Heart left ventricle (tissue), 16 donors: Measurements from ENCODE around the gene STK24. TPM values are rescaled to one million over a fixed set of nuclear protein-coding genes. Genes with fewer than 3 reads are reported as not detected.

ENCODE experiments used
- ATAC-seq, 4 donors: fragments of 200-7000 bp; cut with Tn5 transposase; one replicate each; pipeline ENCODE4 v1.9.1; 2020 to 2022; ENCODE audit warnings: moderate library complexity in 4 of 4, mild to moderate bottlenecking in 3 of 4, moderate number of reproducible peaks in 1 of 4
- DNase-seq, 5 donors: peaks; one replicate each; pipeline ENCODE4 v3.0.0-alpha.2; 2020
- H3K27ac ChIP-seq, 12 donors: fragments of 200-600 bp; sonication (generic) in 4 of 12; one replicate each; pipeline versions ENCODE4 v1.5.0 to v1.8.0; 2016 to 2022; ENCODE audit warnings: mild to moderate bottlenecking in 2 of 12
- H3K27me3 ChIP-seq, 9 donors: fragments of 200-600 bp; sonication (generic) in 2 of 9; one replicate each; pipeline versions ENCODE4 v1.5.1 to v1.8.0; 2016 to 2022; ENCODE audit warnings: mild to moderate bottlenecking in 3 of 9
- H3K36me3 ChIP-seq, 9 donors: fragments of 200-600 bp; sonication (generic) in 2 of 9; one replicate each; pipeline versions ENCODE4 v1.5.0 to v1.8.0; 2018 to 2022; ENCODE audit warnings: mild to moderate bottlenecking in 2 of 9
- H3K4me1 ChIP-seq, 12 donors: fragments of 200-600 bp; sonication (generic) in 4 of 12; one replicate each; pipeline versions ENCODE4 v1.5.0 to v1.8.0; 2016 to 2022; ENCODE audit warnings: mild to moderate bottlenecking in 3 of 12
- H3K4me3 ChIP-seq, 12 donors: fragments of 200-600 bp; sonication (generic) in 4 of 12; one replicate each; pipeline versions ENCODE4 v1.5.0 to v1.8.0; 2017 to 2022; ENCODE audit warnings: mild to moderate bottlenecking in 9 of 12, moderate library complexity in 4 of 12
- H3K9me3 ChIP-seq, 12 donors: fragments of 200-600 bp; sonication (generic) in 4 of 12; one replicate each; pipeline versions ENCODE4 v1.5.0 to v1.8.0; 2016 to 2022; ENCODE audit warnings: mild to moderate bottlenecking in 1 of 12
- CTCF ChIP-seq, 12 donors: fragments of 200-600 bp; sonication (generic) in 4 of 12; IDR thresholded peaks; one replicate each; pipeline versions ENCODE4 v1.5.0 to v1.8.0; 2018 to 2022; ENCODE audit warnings: antibody characterized with exemption in 12 of 12, mild to moderate bottlenecking in 5 of 12
- POLR2A ChIP-seq, 2 donors: fragments of 450-650 bp; IDR thresholded peaks; one replicate each; pipeline ENCODE4 v1.6.1; 2017; ENCODE audit warnings: antibody characterized with exemption in 2 of 2, mild to moderate bottlenecking in 2 of 2, moderate library complexity in 2 of 2
- WGBS, 4 donors: extraction: QIAGEN DNeasy Blood & Tissue Kit in 2 of 4; methylation state at CpG; one replicate each; pipeline versions ENCODE4 v1.1.5 to v1.1.7; 2013 to 2018; 5-methylcytosine and 5-hydroxymethylcytosine counted together
- intact Hi-C, 10 donors: fragments of 100-400 bp; cut with DNase I; formaldehyde crosslinking; loops; one replicate each; pipeline versions ENCODE4 v1.11.1 to v1.14.2; 2022
- polyA plus RNA-seq, 2 donors: library from polyadenylated mRNA; stranded (reverse); fragments of 200-250 nt; gene quantifications; one replicate each; pipeline ENCODE4 v1.2.3, GENCODE V29; 2013
- total RNA-seq, 9 donors: library from RNA; depleted of rRNA in 2 of 9; stranded (reverse); fragments of >200 nt in 2 of 9; fragmentation: NEBNext Ultra II Directional in 3 of 9; extraction: Animal tissue kit (Norgen Biotek cat#: 25700) in 3 of 9; gene quantifications; one replicate each; pipeline versions ENCODE4 v1.1.0 to v1.2.4, GENCODE V29; 2016 to 2023
- donor health status: ischemic (EF 13 %, LVEDD 7.1; RV severe dilation, severe dysfunction).
- donor health status: healthy with polysubstance abuse.
- donor health status: DM: no; HTN: yes; CAD: no.
- donor health status: DM: no; HTN: no; CAD: no.
- donor health status: ischemic (EF 25% LVEDD 6.9; RV normal size, moderate dysfunction).
- donor health status: ischemic (EF 25% LVEDD 5.7; RV mildly dilated, moderate dysfunction).
- donor health status: healthy.
- donor health status: DM: yes; HTN: yes; CAD: no.
- donor health status: ischemic (EF 35%, LVEDD 5.7; RV mildly dilated, moderate dysfunction).
- donor health status: nonischemic (EF 11% LVEDD 7.7; RV severe dilation, severe dysfunction).
- donor health status: DM: yes; HTN: yes; CAD: no.
- donor health status: PGD.
- donor health status: ischemic (EF 29% LVEDD 5.4; RV normal size, mild dysfunction).
- donor health status: nonischemic (EF 23%, LVEDD 6.1; RV moderate dilation, normal function).

Gene STK24
- total and polyA plus RNA-seq, 11 donors, result 26.6 to 82.6 (median 59.6) TPM

- Histone ChIP-seq H3K27ac (peak overlapping the region in 11 of 12 donors; percentile 27 to 81 (median 45)), H3K27me3 (no peaks in the 10 kb centered on the region), H3K4me3 (no peak overlapping the region), H3K4me1 (peaks cover 25 to 92% (median 78%) of the 10 kb centered on the region in 12 donors), H3K36me3 (no peaks in the 10 kb centered on the region), H3K9me3 (no peaks in the 10 kb centered on the region)
- peak; percentile 41 to 78 (median 70) for ATAC-seq
- DNase-seq, result peak; percentile 73 to 81 (median 78)
- 10 to 15% (median 12%) methylated on average over 5 of the region's 5 CpGs for WGBS, 4 donors
- TF ChIP-seq CTCF (IDR thresholded peaks at IDR 0.05) (no peak), POLR2A (IDR thresholded peaks at IDR 0.05) (no peak)
- intact Hi-C loops, result loop anchor here in 5 of 10 donors (2.0 to 10.0 kb wide), 4 partner anchors 60 to 70 kb away; partner anchors contain the start of gene STK24 (in 4 of the 5)
These were observed 69.6 kb downstream of the STK24 start for GRCh38 chr13:98507282-98507797.

GRCh38 chr13:98506728-98507230, 70.1 kb downstream of the STK24 start:
- WGBS, 4 donors, result 68 to 74% (median 71%) methylated on average over 16 of the region's 16 CpGs
- intact Hi-C loops, result loop anchor here in 5 of 10 donors (2.0 to 10.0 kb wide), 4 partner anchors 61 to 71 kb away; partner anchors contain the start of gene STK24 (in 4 of the 5)
- H3K4me3 ChIP-seq, result no peak overlapping the region
- H3K9me3 ChIP-seq, result no peaks in the 10 kb centered on the region
- no peak for TF ChIP-seq POLR2A (IDR thresholded peaks at IDR 0.05)
- TF ChIP-seq CTCF (IDR thresholded peaks at IDR 0.05), result no peak
- H3K4me1 ChIP-seq, result peaks cover 25 to 94% (median 82%) of the 10 kb centered on the region in 12 donors
- peak overlapping the region in 11 of 12 donors; percentile 27 to 81 (median 45) for H3K27ac ChIP-seq
- ATAC-seq, result no peak
- no peaks in the 10 kb centered on the region for H3K27me3 ChIP-seq
- no peak for DNase-seq
- no peaks in the 10 kb centered on the region for H3K36me3 ChIP-seq

GRCh38 chr13:98506322-98506721, 70.6 kb downstream of the STK24 start:
- no peak for ATAC-seq

More at GRCh38 chr13:98506322-98506721, 70.6 kb downstream of the STK24 start:
- Histone ChIP-seq H3K36me3 (no peaks in the 10 kb centered on the region), H3K27me3 (no peaks in the 10 kb centered on the region), H3K4me3 (no peak overlapping the region), H3K27ac (peak overlapping the region in 4 of 12 donors; percentile 11 to 81 (median 52)), H3K4me1 (peaks cover 25 to 96% (median 86%) of the 10 kb centered on the region in 12 donors), H3K9me3 (no peaks in the 10 kb centered on the region)
- WGBS, 4 donors, result 58 to 70% (median 64%) methylated on average over 12 of the region's 12 CpGs
- intact Hi-C loops, result loop anchor here in 5 of 10 donors (2.0 to 10.0 kb wide), 4 partner anchors 61 to 71 kb away; partner anchors contain the start of gene STK24 (in 4 of the 5)
- no peak for TF ChIP-seq POLR2A (IDR thresholded peaks at IDR 0.05)
- TF ChIP-seq CTCF (IDR thresholded peaks at IDR 0.05), result no peak
- DNase-seq, result no peak
